ENCODE data around the gene FOXA1. TPM values are rescaled to one million over a fixed set of nuclear protein-coding genes. Genes with fewer than 3 reads are reported as not detected.
A peak's percentile ranks its signal among the peaks of the same experiment; 100 is the strongest.

The FOXA1 gene
- total and polyA plus RNA-seq, 2 of the 4 experiments (the other 2 are of a cell fraction), result 0.18 to 0.31 TPM

DNA sequence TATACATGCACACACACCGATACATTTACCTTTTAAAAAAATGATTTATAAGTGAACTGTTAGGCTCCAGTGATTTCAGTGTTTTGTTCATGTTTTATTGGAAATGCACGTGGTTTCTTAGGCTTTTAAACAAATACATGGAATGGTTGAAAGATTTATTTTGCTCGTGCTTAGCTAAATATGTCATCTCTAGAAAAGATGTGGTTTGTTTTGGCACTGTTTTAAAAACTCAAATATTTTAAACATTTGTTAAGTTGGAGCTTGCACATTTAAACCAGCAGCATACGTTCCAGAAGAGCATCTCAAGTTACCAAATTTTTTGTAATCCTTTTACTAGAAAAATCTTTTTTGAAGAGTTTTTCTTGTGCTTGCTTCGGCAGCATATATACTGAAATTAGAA lies 44.5 kb downstream of the FOXA1 start:
- peaks cover 4% of the 10 kb centered on the region; the same call in 1 of the 2 replicates for H3K9me3 ChIP-seq (ENCODE audit: control insufficient read depth, insufficient read depth, low read length)
- no peaks in the 10 kb centered on the region for H3K36me3 ChIP-seq (ENCODE audit: control insufficient read depth, insufficient read depth, low read length)
- H3K18ac ChIP-seq (ENCODE audit: low read depth, low read length), result no peak overlapping the region
- POLR2A ChIA-PET (ENCODE audit: unreplicated experiment), result no interaction called here
- no peak overlapping the region for H3K4ac ChIP-seq (ENCODE audit: low read depth, low read length)
- peaks cover 3% of the 10 kb centered on the region; the same call in 1 of the 2 replicates for H3K9me1 ChIP-seq (ENCODE audit: insufficient read depth, low read length)
- H3K4me1 ChIP-seq (ENCODE audit: control insufficient read depth, insufficient read depth, low read length), result peaks cover 2% of the 10 kb centered on the region; the same call in 1 of the 2 replicates
- H2BK15ac ChIP-seq (ENCODE audit: low read depth, low read length), result no peak overlapping the region
- no peak overlapping the region for H2AK5ac ChIP-seq (ENCODE audit: low read depth, low read length)
- H3K79me1 ChIP-seq (ENCODE audit: low read depth in 1 of 2, low read length in 2 of 2), result no peaks in the 10 kb centered on the region
- no peak overlapping the region for H2BK20ac ChIP-seq (ENCODE audit: low read depth, low read length)
- H2BK5ac ChIP-seq (ENCODE audit: low read depth, low read length, poor library complexity, severe bottlenecking), result no peak overlapping the region
- no peaks in the 10 kb centered on the region for H4K20me1 ChIP-seq (ENCODE audit: insufficient read depth, low read length)
- H4K8ac ChIP-seq (ENCODE audit: low read depth in 2 of 2, low read length in 2 of 2), result no peak overlapping the region
- H2BK120ac ChIP-seq (ENCODE audit: low read depth, low read length), result no peak overlapping the region
- ATAC-seq (ENCODE audit: low read depth) (peak; percentile 87), DNase-seq (peak; percentile 88)
- no peaks in the 10 kb centered on the region for H3K27me3 ChIP-seq (ENCODE audit: control insufficient read depth, insufficient read depth, low read length)
- no peak overlapping the region for H3K9ac ChIP-seq (ENCODE audit: low read depth, low read length)
- no peak overlapping the region for H3K4me3 ChIP-seq (ENCODE audit: insufficient read depth, low read depth, low read length)
- no CpG with 5 or more reads among the region's 5 CpGs for WGBS, 2 experiments (ENCODE audit: extremely low coverage in 2 of 2, insufficient read length in 1 of 2)
- no peak overlapping the region for H3K23ac ChIP-seq (ENCODE audit: low read depth, low read length)
- TF ChIP-seq, protein P1, sequence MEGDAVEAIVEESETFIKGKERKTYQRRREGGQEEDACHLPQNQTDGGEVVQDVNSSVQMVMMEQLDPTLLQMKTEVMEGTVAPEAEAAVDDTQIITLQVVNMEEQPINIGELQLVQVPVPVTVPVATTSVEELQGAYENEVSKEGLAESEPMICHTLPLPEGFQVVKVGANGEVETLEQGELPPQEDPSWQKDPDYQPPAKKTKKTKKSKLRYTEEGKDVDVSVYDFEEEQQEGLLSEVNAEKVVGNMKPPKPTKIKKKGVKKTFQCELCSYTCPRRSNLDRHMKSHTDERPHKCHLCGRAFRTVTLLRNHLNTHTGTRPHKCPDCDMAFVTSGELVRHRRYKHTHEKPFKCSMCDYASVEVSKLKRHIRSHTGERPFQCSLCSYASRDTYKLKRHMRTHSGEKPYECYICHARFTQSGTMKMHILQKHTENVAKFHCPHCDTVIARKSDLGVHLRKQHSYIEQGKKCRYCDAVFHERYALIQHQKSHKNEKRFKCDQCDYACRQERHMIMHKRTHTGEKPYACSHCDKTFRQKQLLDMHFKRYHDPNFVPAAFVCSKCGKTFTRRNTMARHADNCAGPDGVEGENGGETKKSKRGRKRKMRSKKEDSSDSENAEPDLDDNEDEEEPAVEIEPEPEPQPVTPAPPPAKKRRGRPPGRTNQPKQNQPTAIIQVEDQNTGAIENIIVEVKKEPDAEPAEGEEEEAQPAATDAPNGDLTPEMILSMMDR (conservative IDR thresholded peaks at IDR 0.05; ENCODE audit: low read depth, low read length), result no peak
- TF ChIP-seq RCOR1 (IDR thresholded peaks at IDR 0.05; ENCODE audit: insufficient replicate concordance, low read length) (no peak), MAZ (IDR thresholded peaks at IDR 0.05; ENCODE audit: borderline replicate concordance, low read depth, low read length) (no peak), RAD21 (IDR thresholded peaks at IDR 0.05; ENCODE audit: low read length) (no peak), MXI1 (IDR thresholded peaks at IDR 0.05; ENCODE audit: borderline replicate concordance, low read depth, low read length) (0 out of 2 replicates have a peak, but pooled peaks have one; percentile 16), BHLHE40 (IDR thresholded peaks at IDR 0.05; ENCODE audit: low read depth, low read length) (peak; percentile 62; the same call in 1 of the 2 replicates), RFX5 (IDR thresholded peaks at IDR 0.05; ENCODE audit: low read depth, low read length) (no peak), MAFK (IDR thresholded peaks at IDR 0.05; ENCODE audit: low read depth, low read length) (no peak), CEBPB (IDR thresholded peaks at IDR 0.05; ENCODE audit: low read depth, low read length) (no peak), NFE2L2 (IDR thresholded peaks at IDR 0.05; ENCODE audit: low read depth, low read length) (no peak), CHD1 (IDR thresholded peaks at IDR 0.05; ENCODE audit: low read depth, low read length) (no peak)
- TF ChIP-seq, protein P2, sequence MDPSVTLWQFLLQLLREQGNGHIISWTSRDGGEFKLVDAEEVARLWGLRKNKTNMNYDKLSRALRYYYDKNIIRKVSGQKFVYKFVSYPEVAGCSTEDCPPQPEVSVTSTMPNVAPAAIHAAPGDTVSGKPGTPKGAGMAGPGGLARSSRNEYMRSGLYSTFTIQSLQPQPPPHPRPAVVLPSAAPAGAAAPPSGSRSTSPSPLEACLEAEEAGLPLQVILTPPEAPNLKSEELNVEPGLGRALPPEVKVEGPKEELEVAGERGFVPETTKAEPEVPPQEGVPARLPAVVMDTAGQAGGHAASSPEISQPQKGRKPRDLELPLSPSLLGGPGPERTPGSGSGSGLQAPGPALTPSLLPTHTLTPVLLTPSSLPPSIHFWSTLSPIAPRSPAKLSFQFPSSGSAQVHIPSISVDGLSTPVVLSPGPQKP (IDR thresholded peaks at IDR 0.05; ENCODE audit: borderline replicate concordance, low read depth, low read length), result no peak
- H4K91ac ChIP-seq (ENCODE audit: insufficient read depth, low read depth, low read length), result no peak overlapping the region
- no peak overlapping the region for H3K56ac ChIP-seq (ENCODE audit: extremely low read depth, insufficient read depth, low read length)
- no TSS peak for BruUV-seq (replicated peaks)
- CTCF ChIA-PET, result no interaction called here
- intact Hi-C loops (cut with micrococcal nuclease) (no loop called here), dilution Hi-C loops (cut with HindIII; ENCODE audit: low sequenced_read_pairs, unreplicated experiment) (no loop called here), in situ Hi-C loops (cut with MboI; ENCODE audit: low sequenced_read_pairs) (no loop called here)
- H2AK9ac ChIP-seq (replicated peaks; ENCODE audit: low read depth, low read length, poor library complexity), result no peak overlapping the region
- no peak overlapping the region for H4K5ac ChIP-seq (ENCODE audit: low read depth, low read length)
- H3K4me2 ChIP-seq (ENCODE audit: low read depth, low read length), result no peak overlapping the region
- H3K14ac ChIP-seq (replicated peaks; ENCODE audit: low read depth, low read length), result no peak overlapping the region
- H3K27ac ChIP-seq (ENCODE audit: insufficient read depth, low read length), result no peak overlapping the region
- no peak overlapping the region for H2AFZ ChIP-seq (replicated peaks; ENCODE audit: low read length, poor library complexity)
